Measurements from ENCODE around the gene DNAJC24.
"Not testable (repeated sequence)": the region's sequence is repeated elsewhere in the genome, so short reads cannot be mapped to it uniquely, and the experiment has no call there.

DNAJC24 gene, protein sequence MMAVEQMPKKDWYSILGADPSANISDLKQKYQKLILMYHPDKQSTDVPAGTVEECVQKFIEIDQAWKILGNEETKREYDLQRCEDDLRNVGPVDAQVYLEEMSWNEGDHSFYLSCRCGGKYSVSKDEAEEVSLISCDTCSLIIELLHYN

GRCh38 chr11:31369348-31370329, at the start of gene DNAJC24, which contains the start of gene DCDC1:
Gene DNAJC24, plus strand, starts transcription at chr11:31369860. Its CDS starts 889 bp downstream, at chr11:31370749.
Gene DCDC1, minus strand, starts transcription at chr11:31369739. Its CDS starts 41,459 bp downstream, at chr11:31328280.
- DNase-seq = peak; percentile 60

GRCh38 chr11:31321494-31321893, 48.2 kb upstream of the DNAJC24 start:
- not testable (repeated sequence) for DNase-seq

- DNase-seq = no peak
These were observed 46.5 kb upstream of the DNAJC24 start for GRCh38 chr11:31323145-31323544.

- DNase-seq = no peak
These were observed 44.5 kb upstream of the DNAJC24 start for GRCh38 chr11:31325160-31325559.

DNA sequence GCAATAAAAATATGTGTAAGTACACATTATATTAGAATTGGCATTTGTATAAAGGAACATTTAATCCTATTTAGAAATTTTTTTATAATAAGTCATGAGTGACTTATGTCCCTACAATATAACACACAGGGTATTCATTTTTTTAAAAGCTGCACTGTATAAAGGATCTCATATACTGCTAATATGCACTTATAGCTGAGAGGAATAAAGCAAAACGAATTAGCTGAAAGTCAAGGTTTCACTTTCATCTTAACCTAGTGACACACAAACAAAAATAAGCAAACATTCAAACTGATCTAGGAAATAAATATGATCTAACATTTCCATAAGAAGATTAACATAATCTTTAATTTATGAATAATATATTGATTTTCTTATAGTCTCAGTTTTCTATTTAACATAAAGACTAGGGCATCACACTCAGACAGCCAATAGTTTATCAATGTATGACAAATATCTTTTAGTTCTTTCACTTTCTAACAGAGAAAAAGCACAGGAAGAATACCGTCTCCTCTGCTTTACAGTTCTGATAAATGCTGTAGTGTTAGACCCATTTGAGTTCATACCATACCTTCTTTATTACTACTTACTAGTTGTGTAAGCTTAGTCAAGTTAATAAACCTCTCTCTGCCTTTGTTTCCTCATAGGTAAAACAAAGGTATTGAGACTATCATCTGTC, 43.1 kb upstream of the DNAJC24 start:
- DNase-seq = no peak

DNA sequence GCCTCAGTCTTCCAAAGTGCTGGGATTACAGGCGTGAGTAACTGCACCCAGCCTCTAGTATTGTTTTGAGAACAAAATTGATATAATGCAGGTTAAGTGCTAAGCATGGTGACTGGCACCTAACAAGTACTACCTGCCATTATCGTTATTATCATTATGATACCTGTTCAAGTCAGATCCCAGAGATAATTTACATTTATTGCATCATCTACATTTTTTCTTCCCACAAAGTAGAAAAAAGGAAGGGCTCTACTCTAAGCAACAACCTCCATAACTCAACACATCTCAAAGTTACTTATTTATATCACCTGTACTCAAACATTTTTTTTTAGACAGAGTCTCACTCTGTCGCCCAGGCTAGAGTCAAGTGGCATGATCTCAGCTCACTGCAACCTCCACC, 42.2 kb upstream of the DNAJC24 start:
- no peak for DNase-seq

DNA sequence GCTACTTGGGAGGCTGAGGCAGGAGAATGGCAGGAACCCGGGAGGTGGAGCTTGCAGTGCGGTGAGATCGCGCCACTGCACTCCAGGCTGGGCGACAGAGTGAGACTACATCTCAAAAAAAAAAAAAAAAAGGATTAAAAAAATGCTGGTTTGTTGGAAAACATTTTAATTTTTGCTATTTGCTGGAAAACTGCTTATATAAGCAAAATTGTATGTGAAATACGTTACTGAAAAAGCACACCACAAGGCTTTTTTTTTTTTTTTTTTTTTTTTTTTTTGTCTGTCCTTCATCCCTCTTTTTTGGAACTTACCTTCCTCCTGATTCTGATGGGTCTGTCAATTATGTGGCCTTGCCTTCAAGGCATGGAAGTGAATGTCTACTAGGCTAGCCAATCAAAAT, 41.0 kb upstream of the DNAJC24 start:
- no peak for DNase-seq

GRCh38 chr11:31337806-31338205, 31.9 kb upstream of the DNAJC24 start:
- DNase-seq = no peak

- DNase-seq = no peak
These were observed 28.6 kb upstream of the DNAJC24 start for GRCh38 chr11:31340903-31341572.

DNA sequence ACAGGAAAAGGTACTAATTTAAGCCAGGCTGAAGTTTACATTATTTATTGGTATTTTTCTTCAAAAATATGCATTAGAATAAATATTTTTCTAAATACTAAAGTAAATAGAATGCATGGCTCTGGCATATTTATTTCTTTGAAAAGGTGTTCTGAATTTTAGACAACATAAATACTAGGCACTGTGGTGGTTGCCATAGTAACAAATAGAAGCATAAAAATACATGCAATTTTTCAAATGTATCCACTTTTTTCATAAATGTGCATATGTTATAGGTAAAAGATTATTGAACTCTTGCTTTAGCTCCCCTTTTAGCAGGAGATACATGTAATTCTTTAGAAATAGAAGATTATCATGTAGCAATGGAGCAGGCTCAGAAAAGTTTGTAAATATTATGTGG, 18.5 kb upstream of the DNAJC24 start:
- no peak for DNase-seq

DNA sequence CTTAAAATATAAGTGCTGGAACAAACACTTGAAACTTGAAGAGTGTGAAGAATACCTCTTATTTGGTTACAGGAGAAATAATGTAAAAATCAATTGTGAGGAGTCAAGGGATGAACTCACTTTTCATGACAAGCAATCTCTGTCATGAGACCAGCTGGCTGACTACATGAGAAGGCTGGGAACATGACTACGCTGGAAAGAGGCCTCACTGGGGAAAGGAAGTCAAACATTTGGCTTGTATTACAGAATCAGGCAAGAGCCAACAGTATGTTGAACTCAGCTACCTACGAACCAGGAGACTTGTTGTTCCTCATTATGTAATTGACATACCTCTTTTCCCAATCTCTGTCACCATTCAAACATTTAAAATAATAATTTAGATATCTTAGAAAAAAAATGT, 14.5 kb upstream of the DNAJC24 start:
- DNase-seq = no peak

GRCh38 chr11:31355817-31356216, 13.8 kb upstream of the DNAJC24 start:
- no peak for DNase-seq

GRCh38 chr11:31361743-31362142, 7.9 kb upstream of the DNAJC24 start:
- no peak for DNase-seq

DNA sequence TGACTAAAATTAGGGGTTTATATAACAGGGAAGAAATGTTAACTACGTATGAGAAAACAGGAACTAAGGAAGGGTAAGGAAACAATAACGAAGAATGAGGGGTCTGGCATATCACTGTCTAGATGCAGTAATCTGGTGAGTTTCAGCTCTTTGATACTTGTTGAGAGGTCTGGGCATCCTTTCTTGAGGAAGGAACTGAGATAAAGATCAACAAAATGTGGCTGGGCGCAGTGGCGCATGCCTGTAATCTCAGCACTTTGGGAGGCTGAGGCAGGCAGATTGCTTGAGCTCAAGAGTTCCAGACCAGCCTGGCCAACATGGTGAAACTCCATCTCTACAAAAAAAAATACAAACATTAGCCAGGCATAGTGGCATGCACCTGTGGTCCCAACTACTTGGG, 2.9 kb upstream of the DNAJC24 start:
- no peak for DNase-seq

- DNase-seq = no peak
These were observed 6.2 kb downstream of the DNAJC24 start for GRCh38 chr11:31375879-31376278.

GRCh38 chr11:31383116-31383515, 13.5 kb downstream of the DNAJC24 start:
- no peak for DNase-seq

- no peak for DNase-seq
These were observed 17.7 kb downstream of the DNAJC24 start for GRCh38 chr11:31387379-31387778.

DNA sequence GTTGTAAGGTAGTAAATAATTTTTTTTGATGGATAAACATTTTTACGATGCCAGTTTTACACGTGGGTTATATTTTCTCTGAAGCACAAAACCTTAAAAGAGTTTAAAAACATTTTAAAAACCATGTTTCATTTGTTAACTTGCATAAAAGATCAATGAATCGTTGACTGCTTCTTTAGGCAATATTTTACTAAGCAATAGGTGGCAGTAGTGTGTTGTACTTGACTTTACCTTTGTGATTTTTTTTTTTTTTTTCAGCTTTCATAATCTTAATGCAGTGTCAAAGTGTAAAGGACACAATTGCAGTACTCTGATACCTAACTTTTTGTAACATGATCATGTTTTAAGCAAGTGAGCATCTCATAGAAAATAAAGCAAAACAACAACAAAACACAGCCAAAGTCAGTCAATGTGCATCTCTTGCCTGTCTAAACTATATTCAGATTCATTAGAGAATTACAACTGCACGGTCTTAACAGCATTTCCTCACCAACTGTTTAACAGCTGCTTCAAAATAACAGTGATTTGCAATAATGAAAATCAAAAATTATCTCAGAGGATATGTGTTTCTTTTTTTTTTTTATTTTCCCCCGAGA, 27.7 kb downstream of the DNAJC24 start:
- DNase-seq = no peak

- no peak for DNase-seq
These were observed 35.0 kb downstream of the DNAJC24 start for GRCh38 chr11:31404614-31405013.

GRCh38 chr11:31408201-31408600, 38.5 kb downstream of the DNAJC24 start:
- DNase-seq = no peak

GRCh38 chr11:31412946-31413345, 43.3 kb downstream of the DNAJC24 start:
- no peak for DNase-seq

DNA sequence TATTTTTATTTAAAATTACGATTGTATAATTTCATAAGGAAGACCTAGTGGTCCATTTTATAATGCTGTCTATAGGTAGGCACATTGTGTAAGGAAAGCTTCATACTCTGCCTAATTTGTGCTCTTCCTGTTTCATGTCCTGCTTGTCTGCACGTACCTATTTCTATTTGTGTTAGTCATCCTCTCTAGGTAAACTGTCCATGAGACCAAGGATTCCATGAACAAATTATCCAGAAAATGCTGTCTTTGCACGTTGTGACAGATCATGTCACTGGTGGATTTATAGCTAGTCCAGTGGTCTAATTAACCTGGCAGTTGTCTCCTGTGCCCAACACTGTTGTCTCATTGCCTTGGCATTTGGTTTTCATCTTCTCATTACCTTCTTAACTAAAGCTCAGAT, 44.7 kb downstream of the DNAJC24 start:
- DNase-seq = no peak

GRCh38 chr11:31415435-31415834, 45.8 kb downstream of the DNAJC24 start:
- DNase-seq = no peak
